ENCODE measurements around the gene MAGEL2.

DNA sequence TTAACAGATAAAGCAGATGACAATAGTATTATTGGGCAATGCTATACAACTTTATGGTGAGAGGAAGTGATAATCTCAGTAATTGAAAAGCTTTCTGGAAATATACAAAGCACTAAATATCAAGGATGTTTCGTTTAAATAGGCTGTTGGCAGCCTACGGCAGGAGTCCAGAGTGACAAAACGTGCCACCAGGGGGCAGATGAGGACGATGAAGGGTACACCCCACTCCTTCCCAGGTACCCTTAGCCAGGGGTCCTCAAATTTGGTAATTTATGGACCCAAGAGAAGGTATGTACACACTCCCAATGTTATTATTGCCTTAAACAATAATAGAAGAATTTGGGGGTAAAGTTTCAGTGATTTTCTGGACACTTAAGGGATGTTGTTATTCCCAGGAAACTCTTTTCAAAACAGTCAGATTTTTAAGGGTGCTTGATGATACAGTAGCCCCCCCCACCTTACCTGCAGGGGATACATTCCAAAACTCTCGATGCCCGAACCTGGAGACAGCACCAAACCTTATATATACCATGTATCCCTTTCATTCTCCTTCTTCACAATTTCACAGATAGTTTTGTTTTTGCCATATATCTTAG lies 1.4 kb upstream of the MAGEL2 start:
- TF ChIP-seq CTCF (IDR thresholded peaks at IDR 0.05) (peak in 3 of 4 experiments; percentile 32 to 48 (median 41)), POLR2A (IDR thresholded peaks at IDR 0.05) (no peak), POLR2AphosphoS5 (IDR thresholded peaks at IDR 0.05) (no peak)

Data from prostate gland (tissue), 2 donors.